Ishikawa (cell line): Measurements from ENCODE around the gene CDCA5.
A peak's percentile ranks its signal among the peaks of the same experiment; 100 is the strongest.

Experiments used
- CEBPB ChIP-seq: IDR thresholded peaks from 2 replicates; pipeline ENCODE4 v1.6.1; 2012
- EP300 ChIP-seq: IDR thresholded peaks from 2 replicates; pipeline ENCODE4 v1.6.1; 2012; ENCODE audit warnings: borderline replicate concordance
- FOXM1 ChIP-seq: IDR thresholded peaks from 2 replicates; pipeline ENCODE4 v1.6.1; 2012; ENCODE audit warnings: low read depth, borderline replicate concordance
- RAD21 ChIP-seq: IDR thresholded peaks from 2 replicates; pipeline ENCODE4 v1.6.1; 2012; ENCODE audit warnings: low read depth
- REST ChIP-seq: IDR thresholded peaks from 2 replicates; pipeline ENCODE4 v1.6.1; 2012; ENCODE audit warnings: low read depth, mild to moderate bottlenecking
- TCF12 ChIP-seq: IDR thresholded peaks from 2 replicates; pipeline ENCODE4 v1.6.1; 2012; ENCODE audit warnings: low read depth
- TEAD4 ChIP-seq: IDR thresholded peaks from 2 replicates; pipeline ENCODE4 v1.6.1; 2012
- YY1 ChIP-seq: IDR thresholded peaks from 2 replicates; pipeline ENCODE4 v1.6.1; 2012; ENCODE audit warnings: low read depth
- ZBTB7A ChIP-seq: IDR thresholded peaks from 2 replicates; pipeline ENCODE4 v1.6.1; 2012; ENCODE audit warnings: low read depth

GRCh38 chr11:65117206-65118096 is 33.6 kb upstream of the CDCA5 start, which contains the start of gene ZNHIT2:
- TF ChIP-seq FOXM1, result no peak
- TF ChIP-seq YY1, result peak; percentile 64
- TF ChIP-seq CEBPB, result peak; percentile 82
- TF ChIP-seq TCF12, result peak; percentile 77
- TF ChIP-seq EP300, result no peak; the same call in 1 of the 2 replicates
- no peak for TF ChIP-seq REST
- no peak; the same call in 1 of the 2 replicates for TF ChIP-seq ZBTB7A
- TF ChIP-seq TEAD4, result no peak; the same call in 1 of the 2 replicates
- TF ChIP-seq RAD21, result peak; percentile 82
